CD4-positive, alpha-beta T cell (primary cell): ENCODE data around the gene ANKS3. TPM values are rescaled to one million over a fixed set of nuclear protein-coding genes. Genes with fewer than 3 reads are reported as not detected.

Experiments
- ATAC-seq: fragments of 200-7000 bp; cut with Tn5 transposase; one replicate; pipeline ENCODE4 v1.10.0; 2022; ENCODE audit warnings: mild to moderate bottlenecking; ENCODE audit not compliant: poor library complexity
- CTCF ChIA-PET: fragments of 350-600 bp; sonication (Branson Sonifier 250); formaldehyde crosslinking; loops from one replicate; lab custom pipeline; 2021; ENCODE audit warnings: antibody characterized with exemption, inconsistent platforms; lab: Charles Lee
- POLR2A ChIA-PET: fragments of 350-600 bp; sonication (Branson Sonifier 250); formaldehyde crosslinking; loops from one replicate; lab custom pipeline; 2021; ENCODE audit warnings: antibody characterized with exemption, inconsistent platforms; lab: Charles Lee
- DNase-seq, 14 experiments: peaks; one replicate each; pipeline ENCODE4 v3.0.0-alpha.2; 2013 to 2020; ENCODE audit warnings: mixed read lengths in 2 of 14
- H3K27ac ChIP-seq, 2 donors: one replicate each; pipeline versions ENCODE4 v1.5.1 to v1.7.0; 2013; ENCODE audit warnings: low read length in 2 of 2, low read depth in 1 of 2, mild to moderate bottlenecking in 1 of 2
- H3K27me3 ChIP-seq, 2 experiments: 1 replicate in 1 of 2; 2 replicates in 1 of 2; pipeline versions ENCODE4 v1.6.1 to v1.7.0; 2013; ENCODE audit warnings: low read length in 2 of 2, control low read depth in 1 of 2, mild to moderate bottlenecking in 1 of 2, moderate library complexity in 1 of 2; ENCODE audit not compliant: insufficient read depth in 2 of 2, control insufficient read depth in 1 of 2
- H3K36me3 ChIP-seq: one replicate; pipeline ENCODE4 v1.6.1; 2013; ENCODE audit warnings: low read length, control low read depth; ENCODE audit not compliant: insufficient read depth
- H3K4me1 ChIP-seq: one replicate; pipeline ENCODE4 v1.6.1; 2013; ENCODE audit warnings: low read length, control low read depth; ENCODE audit not compliant: insufficient read depth
- H3K4me3 ChIP-seq: one replicate; pipeline ENCODE4 v1.5.1; 2013; ENCODE audit warnings: mild to moderate bottlenecking, low read length, moderate library complexity
- H3K9me3 ChIP-seq, 2 experiments: 1 replicate in 1 of 2; 2 replicates in 1 of 2; pipeline versions ENCODE4 v1.6.1 to v1.7.0; 2013; ENCODE audit warnings: low read length in 2 of 2, mild to moderate bottlenecking in 2 of 2, control low read depth in 1 of 2, moderate library complexity in 1 of 2; ENCODE audit not compliant: control insufficient read depth in 1 of 2, insufficient read depth in 1 of 2
- H3K27ac Mint-ChIP-seq: one replicate; pipeline ENCODE4 v1.8.0; 2020; ENCODE audit warnings: mixed read lengths
- H3K27me3 Mint-ChIP-seq: one replicate; pipeline ENCODE4 v1.8.0; 2021; ENCODE audit warnings: mixed read lengths
- H3K36me3 Mint-ChIP-seq: one replicate; pipeline ENCODE4 v1.8.0; 2021; ENCODE audit warnings: low read depth, mixed read lengths
- H3K4me1 Mint-ChIP-seq: one replicate; pipeline ENCODE4 v1.8.0; 2021; ENCODE audit warnings: low read depth, mixed read lengths
- H3K4me3 Mint-ChIP-seq: one replicate; pipeline ENCODE4 v1.8.0; 2020; ENCODE audit warnings: mild to moderate bottlenecking, mixed read lengths
- H3K9me3 Mint-ChIP-seq: one replicate; pipeline ENCODE4 v1.8.0; 2020; ENCODE audit warnings: mixed read lengths
- CTCF ChIP-seq: fragments of 200-600 bp; IDR thresholded peaks from one replicate; pipeline ENCODE4 v1.8.0; 2022; ENCODE audit warnings: antibody characterized with exemption, mild to moderate bottlenecking
- intact Hi-C, 2 experiments: fragments of 100-400 bp; cut with DNase I in 1 of 2; cut with micrococcal nuclease in 1 of 2; formaldehyde crosslinking; loops; one replicate each; pipeline versions ENCODE4 v1.15.1 to v1.9.0; 2023 to 2025; cut with DNase I, micrococcal nuclease
- total RNA-seq, 174 experiments: library from RNA in 2 of 174; stranded (reverse) in 2 of 174; gene quantifications; one replicate each; pipeline ENCODE4 v1.2.3 and lab custom pipeline; 2021 to 2026

Gene ANKS3
- total RNA-seq, 2 experiments from 2014 or later, result 13.5 TPM

- Histone ChIP-seq H3K9me3 (no peaks in the 10 kb centered on the region), H3K4me3 (no peak overlapping the region), H3K27ac (no peak overlapping the region), H3K4me1 (peaks cover 30% of the 10 kb centered on the region), H3K36me3 (peaks cover 66% of the 10 kb centered on the region), H3K27me3 (no peaks in the 10 kb centered on the region)
- no peak for DNase-seq
- intact Hi-C loops, result loop anchor here in 1 of 2 experiments (5.0 kb wide), 2 partner anchors 37 to 38 kb away; partner anchors contain the start of gene NUDT16L1
- CTCF ChIA-PET, result no interaction called here
- no peak for TF ChIP-seq CTCF
- no peak overlapping the region for H3K4me3 Mint-ChIP-seq
- no peak overlapping the region for H3K27ac Mint-ChIP-seq
- H3K4me1 Mint-ChIP-seq, result peaks cover 24% of the 10 kb centered on the region
- no peaks in the 10 kb centered on the region for H3K27me3 Mint-ChIP-seq
- POLR2A ChIA-PET, result no interaction called here
- H3K36me3 Mint-ChIP-seq, result peaks cover 52% of the 10 kb centered on the region
- no peaks in the 10 kb centered on the region for H3K9me3 Mint-ChIP-seq
- ATAC-seq, result no peak
Observed at GRCh38 chr16:4654964-4655590, 79.0 kb downstream of the ANKS3 start.

GRCh38 chr16:4654011-4654963, 79.8 kb downstream of the ANKS3 start:
- no peak for TF ChIP-seq CTCF
- no peaks in the 10 kb centered on the region for H3K9me3 Mint-ChIP-seq
- CTCF ChIA-PET, result no interaction called here
- peaks cover 24% of the 10 kb centered on the region for H3K4me1 Mint-ChIP-seq
- Histone ChIP-seq H3K36me3 (peaks cover 66% of the 10 kb centered on the region), H3K4me3 (no peak overlapping the region), H3K27ac (no peak overlapping the region), H3K4me1 (peaks cover 30% of the 10 kb centered on the region), H3K27me3 (no peaks in the 10 kb centered on the region), H3K9me3 (no peaks in the 10 kb centered on the region)
- peaks cover 51% of the 10 kb centered on the region for H3K36me3 Mint-ChIP-seq
- no peaks in the 10 kb centered on the region for H3K27me3 Mint-ChIP-seq
- POLR2A ChIA-PET, result no interaction called here
- no peak for ATAC-seq
- intact Hi-C loops, result loop anchor here in 1 of 2 experiments (5.0 kb wide), 2 partner anchors 37 to 38 kb away; partner anchors contain the start of gene NUDT16L1
- no peak overlapping the region for H3K27ac Mint-ChIP-seq
- H3K4me3 Mint-ChIP-seq, result peak overlapping the region; percentile 11
- no peak for DNase-seq

GRCh38 chr16:4652561-4652960, 81.5 kb downstream of the ANKS3 start:
- Histone ChIP-seq H3K36me3 (peaks cover 56% of the 10 kb centered on the region), H3K4me3 (no peak overlapping the region), H3K27ac (no peak overlapping the region), H3K27me3 (no peaks in the 10 kb centered on the region), H3K9me3 (no peaks in the 10 kb centered on the region), H3K4me1 (peaks cover 28% of the 10 kb centered on the region)
- DNase-seq (no peak), ATAC-seq (no peak)
- intact Hi-C loops, result loop anchor here in 1 of 2 experiments (5.0 kb wide), 2 partner anchors 35 to 40 kb away; partner anchors contain the start of gene NUDT16L1
- H3K27ac Mint-ChIP-seq, result no peak overlapping the region
- CTCF ChIA-PET, result no interaction called here
- no peaks in the 10 kb centered on the region for H3K9me3 Mint-ChIP-seq
- no peak for TF ChIP-seq CTCF
- no peaks in the 10 kb centered on the region for H3K27me3 Mint-ChIP-seq
- H3K4me3 Mint-ChIP-seq, result no peak overlapping the region
- POLR2A ChIA-PET, result no interaction called here
- H3K4me1 Mint-ChIP-seq, result peaks cover 24% of the 10 kb centered on the region
- H3K36me3 Mint-ChIP-seq, result peaks cover 58% of the 10 kb centered on the region
